ENCODE results near the gene FEM1A.
"Not testable (repeated sequence)": the region's sequence is repeated elsewhere in the genome, so short reads cannot be mapped to it uniquely, and the experiment has no call there.

GRCh38 chr19:4793278-4793677 is 1.7 kb downstream of the FEM1A start:
- TF ChIP-seq EZH2 (IDR thresholded peaks at IDR 0.05; ENCODE audit: insufficient read depth, poor library complexity, severe bottlenecking); EZH2phosphoT487 (IDR thresholded peaks at IDR 0.05; ENCODE audit: insufficient read depth, low read depth): not testable (repeated sequence)
